Left lung (tissue), 10 donors: ENCODE measurements around the gene NR3C2. TPM values are rescaled to one million over a fixed set of nuclear protein-coding genes. Genes with fewer than 3 reads are reported as not detected.

Source experiments
- ATAC-seq: fragments of 200-7000 bp; cut with Tn5 transposase; one replicate; pipeline ENCODE4 v1.9.1; 2020; ENCODE audit warnings: moderate library complexity
- DNase-seq, 4 donors: peaks; one replicate each; pipeline ENCODE4 v3.0.0-alpha.2; 2013 to 2020
- H3K27ac ChIP-seq, 2 donors: fragments of 200-600 bp; sonication (generic) in 1 of 2; one replicate each; pipeline versions ENCODE4 v1.5.0 to v1.8.0; 2020 to 2021
- H3K27me3 ChIP-seq, 2 donors: fragments of 200-600 bp; sonication (generic) in 1 of 2; one replicate each; pipeline versions ENCODE4 v1.5.0 to v1.8.0; 2020 to 2021
- H3K36me3 ChIP-seq, 2 donors: fragments of 200-600 bp; sonication (generic) in 1 of 2; one replicate each; pipeline versions ENCODE4 v1.5.0 to v1.8.0; 2020 to 2021
- H3K4me1 ChIP-seq, 2 donors: fragments of 200-600 bp; one replicate each; pipeline ENCODE4 v1.8.0; 2021
- H3K4me3 ChIP-seq, 2 donors: fragments of 200-600 bp; sonication (generic) in 1 of 2; one replicate each; pipeline versions ENCODE4 v1.5.0 to v1.8.0; 2020 to 2021; ENCODE audit warnings: mild to moderate bottlenecking in 1 of 2
- H3K9me3 ChIP-seq, 2 donors: fragments of 200-600 bp; sonication (generic) in 1 of 2; one replicate each; pipeline versions ENCODE4 v1.5.0 to v1.8.0; 2020 to 2021
- CTCF ChIP-seq, 2 donors: fragments of 200-600 bp; sonication (generic) in 1 of 2; IDR thresholded peaks; one replicate each; pipeline versions ENCODE4 v1.5.0 to v1.8.0; 2021; ENCODE audit warnings: antibody characterized with exemption in 2 of 2
- intact Hi-C, 2 donors: fragments of 100-400 bp; cut with DNase I; formaldehyde crosslinking; loops; one replicate each; pipeline versions ENCODE4 v1.11.2 to v1.14.2; 2022
- polyA plus RNA-seq, 6 donors: library from polyadenylated mRNA; unstranded; fragments of 120-200 nt; gene quantifications; one replicate each; pipeline ENCODE4 v1.2.1, GENCODE V29; 2013; ENCODE audit not compliant: insufficient read length in 6 of 6
- total RNA-seq, 2 donors: library from RNA; stranded (reverse); fragmentation: NEBNext Ultra II Directional; extraction: Animal tissue kit (Norgen Biotek cat#: 25700); gene quantifications; one replicate each; pipeline ENCODE4 v1.2.1, GENCODE V29; 2021
- donor health status: DM: no; HTN: yes; CAD: no.
- donor health status: DM: no; HTN: no; CAD: no.

Gene NR3C2
- total and polyA plus RNA-seq, 8 donors = 13.1 to 25.0 (median 17.0) TPM

GRCh38 chr4:148293571-148293970 lies 148.6 kb downstream of the NR3C2 start:
- no peak overlapping the region for H3K4me3 ChIP-seq
- H3K27ac ChIP-seq = no peak overlapping the region
- no peaks in the 10 kb centered on the region for H3K36me3 ChIP-seq
- TF ChIP-seq CTCF (IDR thresholded peaks at IDR 0.05) = no peak
- intact Hi-C loops = no loop called here
- no peaks in the 10 kb centered on the region for H3K27me3 ChIP-seq
- DNase-seq = no peak
- H3K4me1 ChIP-seq = peaks cover 0 to 8% of the 10 kb centered on the region in 2 donors
- no peak for ATAC-seq
- no peaks in the 10 kb centered on the region for H3K9me3 ChIP-seq

DNA sequence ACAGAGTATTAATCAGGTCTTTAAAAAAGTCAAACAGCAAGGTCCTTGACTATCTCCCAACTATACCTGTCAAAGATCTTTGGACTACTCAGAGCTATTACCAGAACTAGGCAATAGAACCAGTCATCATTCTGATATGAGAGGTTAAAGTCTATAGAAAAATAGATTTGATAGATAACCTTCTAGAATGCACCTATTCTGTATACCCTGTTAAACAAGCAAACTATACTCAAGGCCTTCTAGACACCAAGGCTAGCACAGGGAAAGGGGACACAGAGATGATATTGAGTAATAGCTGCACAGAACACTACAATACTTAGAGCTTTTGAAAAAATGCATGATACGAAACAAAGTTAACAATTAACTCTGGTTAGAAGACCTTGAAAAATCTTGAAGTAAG lies 149.5 kb downstream of the NR3C2 start:
- ATAC-seq = peak; percentile 58
- no peak for TF ChIP-seq CTCF (IDR thresholded peaks at IDR 0.05)
- Histone ChIP-seq H3K36me3 (no peaks in the 10 kb centered on the region), H3K27me3 (no peaks in the 10 kb centered on the region), H3K9me3 (no peaks in the 10 kb centered on the region), H3K4me3 (no peak overlapping the region), H3K4me1 (peaks cover 0 to 8% of the 10 kb centered on the region in 2 donors), H3K27ac (no peak overlapping the region)
- intact Hi-C loops = no loop called here
- no peak for DNase-seq

- Histone ChIP-seq H3K36me3 (no peaks in the 10 kb centered on the region), H3K4me1 (peaks cover 0 to 8% of the 10 kb centered on the region in 2 donors), H3K27me3 (no peaks in the 10 kb centered on the region), H3K27ac (no peak overlapping the region), H3K4me3 (no peak overlapping the region), H3K9me3 (no peaks in the 10 kb centered on the region)
- intact Hi-C loops = no loop called here
- DNase-seq (no peak), ATAC-seq (peak; percentile 83)
- TF ChIP-seq CTCF (IDR thresholded peaks at IDR 0.05) = no peak
Observed at GRCh38 chr4:148289740-148290139, 152.5 kb downstream of the NR3C2 start.

DNA sequence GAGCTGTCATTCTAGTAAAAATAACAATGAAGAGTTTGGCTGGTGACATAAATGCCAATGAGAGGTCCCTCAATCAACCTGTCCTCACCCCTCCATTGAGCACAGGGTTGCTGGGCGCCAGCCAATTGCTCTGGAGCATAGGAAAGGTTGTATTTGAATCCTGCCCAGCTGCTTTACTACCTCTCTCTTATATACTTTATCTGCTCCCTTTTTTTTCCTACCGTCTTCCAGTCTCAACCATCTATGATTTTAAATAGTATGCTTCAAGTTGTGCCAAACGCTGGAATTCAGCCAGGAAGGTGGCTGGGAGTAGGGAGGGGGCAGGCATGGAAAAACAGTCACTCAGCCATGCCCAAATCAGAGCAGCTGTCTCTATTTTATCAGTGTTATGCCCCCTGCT lies 153.8 kb downstream of the NR3C2 start:
- H3K27me3 ChIP-seq = no peaks in the 10 kb centered on the region
- TF ChIP-seq CTCF (IDR thresholded peaks at IDR 0.05) = no peak
- ATAC-seq = no peak
- intact Hi-C loops = no loop called here
- H3K9me3 ChIP-seq = no peaks in the 10 kb centered on the region
- no peak overlapping the region for H3K4me3 ChIP-seq
- DNase-seq = no peak
- H3K4me1 ChIP-seq = peaks cover 0 to 8% of the 10 kb centered on the region in 2 donors
- H3K36me3 ChIP-seq = no peaks in the 10 kb centered on the region
- no peak overlapping the region for H3K27ac ChIP-seq

GRCh38 chr4:148287111-148287510 lies 155.1 kb downstream of the NR3C2 start:
- no peaks in the 10 kb centered on the region for H3K36me3 ChIP-seq
- TF ChIP-seq CTCF (IDR thresholded peaks at IDR 0.05) = no peak
- H3K27me3 ChIP-seq = no peaks in the 10 kb centered on the region
- H3K27ac ChIP-seq = no peak overlapping the region
- H3K4me3 ChIP-seq = no peak overlapping the region
- ATAC-seq (no peak), DNase-seq (no peak)
- peaks cover 0 to 8% of the 10 kb centered on the region in 2 donors for H3K4me1 ChIP-seq
- H3K9me3 ChIP-seq = no peaks in the 10 kb centered on the region
- intact Hi-C loops = no loop called here
